Activated CD8-positive, alpha-beta memory T cell treated with anti-CD3 and anti-CD28 coated beads, Interleukin-2, amount 50 U/mL, for 1 hour (primary cell): ENCODE results near the gene BNC2.

Source experiments
- DNase-seq: peaks from one replicate; pipeline ENCODE4 v3.0.0-alpha.2; 2020; ENCODE audit errors: extremely low read depth

Gene BNC2

DNA sequence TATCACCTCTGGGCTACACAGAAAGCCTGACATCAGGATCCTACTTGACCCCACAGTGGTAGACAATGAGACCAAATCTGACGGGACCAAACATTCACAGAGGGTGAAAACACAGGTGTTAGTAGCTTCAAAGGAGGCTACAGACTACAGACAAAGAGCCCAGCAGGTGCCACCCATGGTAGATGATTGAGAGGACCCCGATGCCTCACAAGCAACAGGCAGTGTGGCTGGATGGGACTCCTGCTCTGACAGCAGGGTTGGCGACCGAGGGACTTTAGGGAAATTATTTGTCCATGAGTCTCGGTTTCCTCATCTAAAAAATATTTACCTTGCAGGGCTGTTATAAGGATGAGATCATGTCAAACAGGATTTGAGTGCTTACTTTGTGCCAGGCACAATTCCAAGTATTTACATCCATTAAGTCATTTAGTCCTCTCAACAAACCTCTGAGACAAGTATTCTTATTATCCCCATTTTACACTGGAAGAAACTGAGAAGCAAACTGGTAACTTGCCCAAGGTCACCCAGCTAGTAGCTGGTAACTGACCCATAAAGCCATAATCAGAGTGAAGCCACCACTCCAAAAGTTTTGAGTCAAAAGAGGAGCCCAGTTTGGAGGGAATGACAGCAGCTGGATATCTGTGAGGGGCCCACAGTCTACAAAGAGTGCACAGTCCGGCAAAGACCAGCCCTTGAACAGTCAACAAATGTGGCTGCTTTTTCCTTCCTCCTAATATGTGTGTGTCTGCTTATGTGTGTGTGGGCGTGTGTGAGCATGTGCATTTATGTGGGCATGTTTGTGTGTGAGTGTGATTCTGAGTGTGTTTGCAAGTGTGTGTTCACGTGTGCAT lies 502.0 kb downstream of the BNC2 start:
- no peak for DNase-seq

DNA sequence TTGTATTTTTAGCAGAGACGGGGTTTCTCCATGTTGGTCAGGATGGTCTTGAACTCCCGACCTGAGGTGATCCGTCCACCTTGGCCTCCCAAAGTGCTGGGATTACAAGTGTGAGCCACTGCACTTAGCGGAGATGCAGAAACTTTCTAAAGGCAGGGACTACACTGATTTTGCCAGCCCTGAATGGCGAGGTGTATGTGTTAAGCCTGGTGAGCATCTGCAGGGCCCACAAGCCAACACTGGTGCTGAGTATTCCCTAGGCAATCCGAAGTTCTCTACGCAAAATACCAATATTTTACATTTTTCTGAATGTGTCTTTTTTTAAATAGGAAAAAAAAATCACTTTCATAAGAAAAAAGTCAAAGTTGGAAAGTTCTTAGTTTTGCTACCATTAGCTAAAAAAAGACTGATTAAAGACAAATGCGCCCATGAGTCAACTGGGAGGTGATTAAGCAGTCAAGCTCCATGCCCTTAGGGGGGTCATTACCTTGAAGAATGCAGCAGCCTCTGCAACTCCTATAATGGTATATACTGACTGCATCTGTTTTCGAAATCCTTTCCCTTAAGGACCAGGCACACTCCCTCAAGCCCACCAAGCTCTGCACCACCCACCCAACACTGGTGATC lies 502.8 kb downstream of the BNC2 start:
- DNase-seq = no peak

- no peak for DNase-seq
Observed at GRCh38 chr9:16364347-16364746, 506.1 kb downstream of the BNC2 start.

DNA sequence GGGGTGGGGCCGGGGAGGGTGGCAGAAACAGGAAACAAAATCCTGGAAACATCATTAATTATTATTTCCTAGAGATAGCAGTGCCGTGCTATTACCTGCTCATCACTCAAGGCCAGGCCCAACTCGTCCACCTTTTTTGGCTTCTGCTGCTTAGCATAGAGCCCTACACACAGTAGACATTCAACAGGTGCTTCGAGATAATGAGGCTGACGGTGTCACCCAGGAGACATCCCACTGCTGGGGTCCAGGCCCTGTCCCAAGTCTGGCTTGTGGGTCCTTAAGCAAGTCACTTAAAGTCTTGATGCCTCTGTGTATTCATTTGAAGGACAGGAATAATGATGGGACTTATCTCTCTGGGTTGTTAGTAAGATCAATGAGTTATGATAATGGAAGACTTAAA lies 506.6 kb downstream of the BNC2 start:
- DNase-seq = no peak

DNA sequence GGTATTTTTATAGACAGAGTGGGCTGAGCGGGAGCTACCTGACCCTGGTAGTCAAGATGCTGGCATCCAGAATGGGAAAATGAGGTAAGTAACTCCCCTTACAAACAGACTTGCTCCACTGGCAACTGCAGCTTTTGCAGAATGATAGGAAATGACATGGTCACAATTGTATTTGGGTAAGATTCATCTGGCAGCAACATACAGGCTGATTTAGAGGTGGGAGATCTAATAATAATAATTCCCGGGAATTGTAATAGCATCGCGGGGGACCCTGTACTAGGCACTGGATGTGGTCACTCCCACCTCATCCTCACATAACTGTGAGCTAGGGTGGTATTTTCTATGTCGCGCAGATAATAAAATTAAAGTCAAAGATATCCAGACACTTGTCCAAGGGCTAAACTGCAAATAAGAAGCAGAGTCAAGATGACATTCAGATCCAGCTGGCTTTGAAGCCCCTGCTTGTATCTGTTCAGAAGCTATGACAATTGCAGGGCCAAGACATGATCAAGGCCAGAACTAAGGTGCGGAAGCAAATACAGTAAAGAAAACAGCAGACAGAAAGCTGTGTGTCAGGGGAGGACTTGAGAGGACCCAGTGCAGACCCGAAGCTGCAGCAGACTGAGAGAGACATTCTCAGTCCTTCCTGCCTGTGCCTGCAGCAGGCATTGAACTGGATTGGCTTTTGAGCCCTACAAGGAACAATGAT lies 507.2 kb downstream of the BNC2 start:
- DNase-seq = no peak

GRCh38 chr9:16361939-16362338 lies 508.5 kb downstream of the BNC2 start:
- DNase-seq = no peak

GRCh38 chr9:16361118-16361517 lies 509.4 kb downstream of the BNC2 start:
- DNase-seq = no peak

- DNase-seq = no peak
Observed at GRCh38 chr9:16360247-16360646, 510.2 kb downstream of the BNC2 start.
